Activated B cell treated with CpG ODN at 0.5 μM for 24 hours (primary cell): Measurements from ENCODE around the gene CLK3. TPM values are rescaled to one million over a fixed set of nuclear protein-coding genes. Genes with fewer than 3 reads are reported as not detected.

Experiments
- ATAC-seq: fragments of 200-7000 bp; cut with Tn5 transposase; one replicate; pipeline ENCODE4 v1.10.0; 2021; ENCODE audit warnings: low read depth, mild to moderate bottlenecking, moderate library complexity
- CTCF ChIA-PET: fragments of 350-600 bp; sonication (Branson Sonifier 250); formaldehyde crosslinking; loops from one replicate; lab custom pipeline; 2021; ENCODE audit warnings: antibody characterized with exemption; lab: Charles Lee
- POLR2A ChIA-PET: fragments of 350-600 bp; sonication (Branson Sonifier 250); formaldehyde crosslinking; loops from one replicate; lab custom pipeline; 2021; ENCODE audit warnings: antibody characterized with exemption; lab: Charles Lee
- DNase-seq: peaks from one replicate; pipeline ENCODE4 v3.0.0; 2022
- H3K27ac Mint-ChIP-seq: one replicate; pipeline ENCODE4 v1.8.0; 2020; ENCODE audit warnings: mixed read lengths
- H3K27me3 Mint-ChIP-seq: one replicate; pipeline ENCODE4 v1.8.0; 2021; ENCODE audit warnings: mixed read lengths
- H3K36me3 Mint-ChIP-seq: one replicate; pipeline ENCODE4 v1.8.0; 2021; ENCODE audit warnings: low read depth, mixed read lengths
- H3K4me1 Mint-ChIP-seq: one replicate; pipeline ENCODE4 v1.8.0; 2021; ENCODE audit warnings: mixed read lengths
- H3K4me3 Mint-ChIP-seq: one replicate; pipeline ENCODE4 v1.8.0; 2020; ENCODE audit warnings: mild to moderate bottlenecking, mixed read lengths
- H3K9me3 Mint-ChIP-seq: one replicate; pipeline ENCODE4 v1.8.0; 2020; ENCODE audit warnings: mixed read lengths
- intact Hi-C: fragments of 100-400 bp; cut with micrococcal nuclease; formaldehyde crosslinking; loops from one replicate; pipeline ENCODE4 v1.15.1; 2024
- total RNA-seq: library from RNA; stranded (reverse); gene quantifications from 2 replicates; pipeline ENCODE4 v1.2.3, GENCODE V29; 2022
- TF ChIP-seq, protein P1 (sequence below): fragments of 200-600 bp; IDR thresholded peaks from one replicate; pipeline ENCODE4 v1.8.0; 2022; ENCODE audit warnings: antibody characterized with exemption, mild to moderate bottlenecking

Gene CLK3
- total RNA-seq, 1 donor from 2014 or later, result 116 TPM

GRCh38 chr15:74643665-74644204 is 28.1 kb downstream of the CLK3 start:
- TF ChIP-seq, protein P1, sequence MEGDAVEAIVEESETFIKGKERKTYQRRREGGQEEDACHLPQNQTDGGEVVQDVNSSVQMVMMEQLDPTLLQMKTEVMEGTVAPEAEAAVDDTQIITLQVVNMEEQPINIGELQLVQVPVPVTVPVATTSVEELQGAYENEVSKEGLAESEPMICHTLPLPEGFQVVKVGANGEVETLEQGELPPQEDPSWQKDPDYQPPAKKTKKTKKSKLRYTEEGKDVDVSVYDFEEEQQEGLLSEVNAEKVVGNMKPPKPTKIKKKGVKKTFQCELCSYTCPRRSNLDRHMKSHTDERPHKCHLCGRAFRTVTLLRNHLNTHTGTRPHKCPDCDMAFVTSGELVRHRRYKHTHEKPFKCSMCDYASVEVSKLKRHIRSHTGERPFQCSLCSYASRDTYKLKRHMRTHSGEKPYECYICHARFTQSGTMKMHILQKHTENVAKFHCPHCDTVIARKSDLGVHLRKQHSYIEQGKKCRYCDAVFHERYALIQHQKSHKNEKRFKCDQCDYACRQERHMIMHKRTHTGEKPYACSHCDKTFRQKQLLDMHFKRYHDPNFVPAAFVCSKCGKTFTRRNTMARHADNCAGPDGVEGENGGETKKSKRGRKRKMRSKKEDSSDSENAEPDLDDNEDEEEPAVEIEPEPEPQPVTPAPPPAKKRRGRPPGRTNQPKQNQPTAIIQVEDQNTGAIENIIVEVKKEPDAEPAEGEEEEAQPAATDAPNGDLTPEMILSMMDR, result no peak
- POLR2A ChIA-PET, result no interaction called here
- no peaks in the 10 kb centered on the region for H3K9me3 Mint-ChIP-seq
- no peaks in the 10 kb centered on the region for H3K27me3 Mint-ChIP-seq
- DNase-seq (no peak), ATAC-seq (no peak)
- intact Hi-C loops, result no loop called here
- CTCF ChIA-PET, result no interaction called here
- no peaks in the 10 kb centered on the region for H3K4me1 Mint-ChIP-seq
- H3K36me3 Mint-ChIP-seq, result peaks cover 70% of the 10 kb centered on the region
- H3K4me3 Mint-ChIP-seq, result no peak overlapping the region
- H3K27ac Mint-ChIP-seq, result no peak overlapping the region

DNA sequence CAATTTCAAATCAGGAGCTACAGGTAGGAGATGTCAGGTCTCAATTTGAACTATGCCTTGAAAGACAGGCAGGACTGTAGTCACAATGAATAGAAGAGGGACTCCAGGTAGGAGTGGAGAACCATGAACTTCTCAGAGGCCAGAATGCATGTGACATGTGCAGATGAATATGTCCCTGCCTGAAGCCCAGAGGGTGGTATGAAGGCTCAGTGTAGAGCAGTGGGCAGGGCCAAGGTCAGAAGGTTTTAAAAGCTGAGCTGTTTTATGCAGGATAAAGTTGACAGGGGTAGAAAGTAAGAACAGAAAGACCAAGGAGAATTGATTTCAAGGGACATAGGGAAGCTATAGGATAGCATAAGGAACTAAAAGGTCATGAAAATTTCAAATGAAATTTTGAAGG is 30.8 kb downstream of the CLK3 start:
- ChIA-PET POLR2A (no interaction called here), CTCF (interaction anchor here (1.5 kb wide), 1 partner anchor 15 kb away, joined by 3 read pairs; no protein-coding TSS in a partner anchor)
- H3K27ac Mint-ChIP-seq, result no peak overlapping the region
- TF ChIP-seq, protein P1, result no peak
- no peaks in the 10 kb centered on the region for H3K9me3 Mint-ChIP-seq
- no peak for ATAC-seq
- no peak overlapping the region for H3K4me3 Mint-ChIP-seq
- peaks cover 61% of the 10 kb centered on the region for H3K36me3 Mint-ChIP-seq
- intact Hi-C loops, result no loop called here
- H3K27me3 Mint-ChIP-seq, result no peaks in the 10 kb centered on the region
- DNase-seq, result no peak
- peaks cover 4% of the 10 kb centered on the region for H3K4me1 Mint-ChIP-seq

DNA sequence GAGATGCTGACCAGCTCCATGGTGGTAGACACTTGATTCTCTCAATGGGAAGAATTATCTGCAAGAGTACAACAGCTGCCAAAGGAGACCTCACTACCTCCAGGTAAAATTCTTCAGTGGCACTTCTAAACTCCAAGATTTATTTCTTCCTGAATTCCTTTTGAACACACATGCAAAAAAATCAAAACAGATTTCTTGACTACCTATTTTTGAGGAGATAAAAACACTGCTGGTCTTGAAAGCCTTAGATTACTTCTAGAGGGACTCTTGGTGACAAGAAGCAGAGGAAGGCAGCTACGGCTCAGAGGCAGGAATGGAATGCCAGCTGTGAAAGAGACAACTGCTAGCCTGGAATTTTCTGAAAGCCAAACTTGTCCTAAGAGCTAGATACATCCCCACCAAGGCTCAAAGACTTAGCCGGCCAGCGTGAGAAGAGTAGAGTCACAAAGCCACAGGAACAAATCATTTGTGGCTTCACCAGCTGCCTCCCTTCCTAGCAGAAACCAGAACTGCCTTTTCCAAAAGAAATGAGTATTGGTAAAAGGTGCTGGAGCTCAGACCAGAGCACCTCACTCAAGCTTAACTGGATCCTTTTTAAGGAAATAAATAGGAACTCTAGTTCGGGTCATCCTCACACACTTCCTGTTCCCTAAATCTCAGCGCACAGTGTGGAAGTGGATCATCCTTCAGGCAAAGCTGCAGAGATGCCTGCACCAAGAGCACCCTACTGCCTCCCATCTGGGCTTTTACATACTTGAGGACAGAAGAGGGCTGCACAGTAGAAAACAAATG is 32.6 kb downstream of the CLK3 start:
- POLR2A ChIA-PET, result no interaction called here
- Mint-ChIP-seq H3K9me3 (no peaks in the 10 kb centered on the region), H3K27me3 (no peaks in the 10 kb centered on the region), H3K4me3 (no peak overlapping the region), H3K36me3 (peaks cover 54% of the 10 kb centered on the region), H3K4me1 (peaks cover 10% of the 10 kb centered on the region), H3K27ac (no peak overlapping the region)
- CTCF ChIA-PET, result interaction anchor here (1.1 to 1.5 kb wide), 2 partner anchors 17 to 302 kb away, joined by 3 read pairs; no protein-coding TSS in a partner anchor
- DNase-seq (no peak), ATAC-seq (no peak)
- TF ChIP-seq, protein P1, result no peak
- intact Hi-C loops, result no loop called here

GRCh38 chr15:74651242-74651741 is 35.7 kb downstream of the CLK3 start:
- no peaks in the 10 kb centered on the region for H3K9me3 Mint-ChIP-seq
- H3K4me3 Mint-ChIP-seq, result no peak overlapping the region
- peaks cover 57% of the 10 kb centered on the region for H3K36me3 Mint-ChIP-seq
- TF ChIP-seq, protein P1, result no peak
- no peak for ATAC-seq
- H3K27ac Mint-ChIP-seq, result no peak overlapping the region
- DNase-seq, result no peak
- intact Hi-C loops, result no loop called here
- H3K4me1 Mint-ChIP-seq, result peaks cover 32% of the 10 kb centered on the region
- H3K27me3 Mint-ChIP-seq, result no peaks in the 10 kb centered on the region
- ChIA-PET POLR2A (interaction anchor here (0.6 kb wide), 1 partner anchor 730 kb away, joined by 6 read pairs; no protein-coding TSS in a partner anchor), CTCF (no interaction called here)
